H9 (cell line): Measurements from ENCODE around the gene TMEM135. TPM values are rescaled to one million over a fixed set of nuclear protein-coding genes. Genes with fewer than 3 reads are reported as not detected.

Experiments used
- DNase-seq: peaks from one replicate; pipeline ENCODE4 v3.0.0-alpha.2; 2017
- H2AFZ ChIP-seq: one replicate; pipeline ENCODE4 v1.6.1; 2013; ENCODE audit warnings: mild to moderate bottlenecking, low read length, control low read depth, moderate library complexity
- H2AK5ac ChIP-seq: 2 replicates; pipeline ENCODE4 v1.6.1; 2013; ENCODE audit warnings: low read length, control low read depth, mixed read lengths; ENCODE audit not compliant: insufficient read length
- H2BK120ac ChIP-seq: one replicate; pipeline ENCODE4 v1.6.1; 2013; ENCODE audit warnings: low read depth, mild to moderate bottlenecking, low read length, control low read depth, inconsistent platforms; ENCODE audit not compliant: poor library complexity, severe bottlenecking
- H2BK12ac ChIP-seq: 2 replicates; pipeline ENCODE4 v1.6.1; 2013; ENCODE audit warnings: low read length, control low read depth, mixed read lengths, low read depth; ENCODE audit not compliant: insufficient read length
- H2BK15ac ChIP-seq: 2 replicates; pipeline ENCODE4 v1.6.1; 2013; ENCODE audit warnings: low read depth, low read length, control low read depth
- H2BK20ac ChIP-seq: one replicate; pipeline ENCODE4 v1.6.1; 2013; ENCODE audit warnings: low read depth, mild to moderate bottlenecking, low read length, control low read depth, inconsistent platforms; ENCODE audit not compliant: poor library complexity, severe bottlenecking
- H2BK5ac ChIP-seq: 2 replicates; pipeline ENCODE4 v1.6.1; 2013; ENCODE audit warnings: low read length, control low read depth, mixed read lengths; ENCODE audit not compliant: insufficient read length
- H3K14ac ChIP-seq: 2 replicates; pipeline ENCODE4 v1.6.1; 2013; ENCODE audit warnings: low read length, control low read depth; ENCODE audit not compliant: insufficient read depth
- H3K18ac ChIP-seq: 2 replicates; pipeline ENCODE4 v1.6.1; 2013; ENCODE audit warnings: low read depth, mild to moderate bottlenecking, mixed read lengths, low read length, control low read depth; ENCODE audit not compliant: insufficient read length
- H3K23ac ChIP-seq: 2 replicates; pipeline ENCODE4 v1.6.1; 2013; ENCODE audit warnings: low read length, control low read depth, mixed read lengths, low read depth; ENCODE audit not compliant: insufficient read length
- H3K23me2 ChIP-seq: 2 replicates; pipeline ENCODE4 v1.6.1; 2013; ENCODE audit warnings: low read depth, mild to moderate bottlenecking, mixed read lengths, low read length, control low read depth; ENCODE audit not compliant: insufficient read length, poor library complexity, severe bottlenecking
- H3K27ac ChIP-seq: 2 replicates; pipeline ENCODE4 v1.5.1; 2013; ENCODE audit warnings: low read length, control low read depth, mixed read lengths, low read depth; ENCODE audit not compliant: insufficient read length
- H3K27me3 ChIP-seq: 2 replicates; pipeline ENCODE4 v1.6.1; 2013; ENCODE audit warnings: low read length, control low read depth, inconsistent platforms; ENCODE audit not compliant: insufficient read depth
- H3K4ac ChIP-seq: 2 replicates; pipeline ENCODE4 v1.6.1; 2013; ENCODE audit warnings: low read depth, mild to moderate bottlenecking, control low read depth, inconsistent platforms, low read length, moderate library complexity
- H3K4me1 ChIP-seq: 2 replicates; pipeline ENCODE4 v1.6.1; 2013; ENCODE audit warnings: low read length, control low read depth, inconsistent platforms; ENCODE audit not compliant: insufficient read depth
- H3K4me2 ChIP-seq: 2 replicates; pipeline ENCODE4 v1.6.1; 2013; ENCODE audit warnings: low read length, control low read depth, mixed read lengths; ENCODE audit not compliant: insufficient read length, insufficient read depth
- H3K56ac ChIP-seq: 2 replicates; pipeline ENCODE4 v1.6.1; 2013; ENCODE audit warnings: low read depth, mild to moderate bottlenecking, mixed read lengths, low read length, control low read depth; ENCODE audit not compliant: insufficient read length
- H3K79me1 ChIP-seq: 2 replicates; pipeline ENCODE4 v1.6.1; 2013; ENCODE audit warnings: low read depth, mild to moderate bottlenecking, moderate library complexity, low read length, control low read depth, inconsistent platforms; ENCODE audit not compliant: insufficient read depth, poor library complexity, severe bottlenecking
- H3K79me2 ChIP-seq: 2 replicates; pipeline ENCODE4 v1.6.1; 2013; ENCODE audit warnings: low read length, control low read depth, inconsistent platforms; ENCODE audit not compliant: insufficient read depth
- H3K9ac ChIP-seq: 2 replicates; pipeline ENCODE4 v1.6.1; 2013; ENCODE audit warnings: low read length, control low read depth, mixed read lengths; ENCODE audit not compliant: insufficient read length; ENCODE audit errors: extremely low read depth
- H3K9me3 ChIP-seq: one replicate; pipeline ENCODE4 v1.6.1; 2013; ENCODE audit warnings: low read depth, low read length, inconsistent platforms; ENCODE audit not compliant: control insufficient read depth
- H3T11ph ChIP-seq: one replicate; pipeline ENCODE4 v1.6.1; 2013; ENCODE audit warnings: mild to moderate bottlenecking, low read length, control low read depth, inconsistent platforms
- H4K20me1 ChIP-seq: one replicate; pipeline ENCODE4 v1.6.1; 2013; ENCODE audit not compliant: control insufficient read depth, insufficient read length, insufficient read depth
- H4K5ac ChIP-seq: 2 replicates; pipeline ENCODE4 v1.6.1; 2013; ENCODE audit warnings: low read depth, mild to moderate bottlenecking, mixed read lengths, low read length, control low read depth; ENCODE audit not compliant: insufficient read length
- H4K8ac ChIP-seq: replicated peaks from 2 replicates; pipeline ENCODE4 v1.6.1; 2013; ENCODE audit warnings: low read length, control low read depth, mixed read lengths, low read depth; ENCODE audit not compliant: insufficient read length
- H4K91ac ChIP-seq: 2 replicates; pipeline ENCODE4 v1.6.1; 2013; ENCODE audit warnings: low read depth, mild to moderate bottlenecking, moderate library complexity, mixed read lengths, low read length, control low read depth; ENCODE audit not compliant: insufficient read length
- H3K27ac Mint-ChIP-seq, 3 experiments: 2 replicates in 2 of 3; 3 replicates in 1 of 3; pipeline ENCODE4 v1.8.0; 2020 to 2021; ENCODE audit warnings: mixed read lengths in 3 of 3, mild to moderate bottlenecking in 1 of 3, moderate library complexity in 1 of 3
- H3K27me3 Mint-ChIP-seq: 2 replicates; pipeline ENCODE4 v1.8.0; 2021; ENCODE audit warnings: low read depth, mild to moderate bottlenecking, moderate library complexity, mixed read lengths
- H3K36me3 Mint-ChIP-seq, 3 experiments: 2 replicates in 2 of 3; 3 replicates in 1 of 3; pipeline ENCODE4 v1.8.0; 2020 to 2021; ENCODE audit warnings: low read depth in 3 of 3, mixed read lengths in 3 of 3; ENCODE audit not compliant: insufficient read depth in 1 of 3
- H3K4me1 Mint-ChIP-seq, 2 experiments: 2 replicates each; pipeline ENCODE4 v1.8.0; 2020; ENCODE audit warnings: mixed read lengths in 2 of 2
- H3K4me3 Mint-ChIP-seq, 2 experiments: 2 replicates in 1 of 2; 3 replicates in 1 of 2; pipeline ENCODE4 v1.8.0; 2020 to 2021; ENCODE audit warnings: mild to moderate bottlenecking in 2 of 2, mixed read lengths in 2 of 2, moderate library complexity in 1 of 2
- H3K9me3 Mint-ChIP-seq, 2 experiments: 2 replicates in 1 of 2; 3 replicates in 1 of 2; pipeline ENCODE4 v1.8.0; 2020; ENCODE audit warnings: mild to moderate bottlenecking in 2 of 2, mixed read lengths in 2 of 2, moderate library complexity in 1 of 2
- WGBS: extraction: QIAGEN DNeasy Blood & Tissue Kit; methylation state at CpG from one replicate; pipeline ENCODE4 v1.1.7; 2013; ENCODE audit warnings: missing lambda C conversion rate, low lambda C conversion rate, mixed read lengths; ENCODE audit not compliant: insufficient read length; ENCODE audit errors: extremely low coverage; 5-methylcytosine and 5-hydroxymethylcytosine counted together
- total RNA-seq: library from RNA; stranded (reverse); gene quantifications from 2 replicates; pipeline ENCODE4 v1.2.1, GENCODE V29; 2021
- TF ChIP-seq, protein P1 (sequence below): fragments of 200-600 bp; sonication (generic); conservative IDR thresholded peaks from 3 replicates; pipeline ENCODE4 v1.8.0; 2021; ENCODE audit warnings: antibody characterized with exemption, mild to moderate bottlenecking

The TMEM135 gene
- total RNA-seq, 1 experiment from 2014 or later = 25.2 TPM

DNA sequence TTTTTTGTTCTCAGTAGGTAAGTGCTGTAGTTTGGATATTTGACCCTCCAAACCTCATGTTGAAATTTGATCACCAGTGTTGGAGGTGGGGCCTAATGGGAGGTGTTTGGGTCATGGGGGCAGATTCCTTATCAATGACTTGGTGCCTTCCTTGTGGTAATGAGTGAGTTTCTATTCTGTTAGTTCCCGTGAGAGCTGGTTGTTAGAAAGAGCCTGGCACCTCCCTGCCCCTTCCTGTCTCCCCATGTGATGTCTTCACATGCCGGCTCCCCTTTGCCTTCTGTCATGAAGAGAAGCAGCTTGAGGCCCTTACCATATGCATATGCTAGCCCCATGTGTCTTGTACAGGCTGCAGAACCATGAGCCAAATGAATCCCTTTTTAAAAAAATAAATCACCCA, 138.3 kb downstream of the TMEM135 start:
- peaks cover 7% of the 10 kb centered on the region for H3K9me3 ChIP-seq
- H3K79me2 ChIP-seq = no peaks in the 10 kb centered on the region
- no peak overlapping the region for H3K14ac ChIP-seq
- no peak overlapping the region for H3K4me2 ChIP-seq
- H3K23me2 ChIP-seq = no peaks in the 10 kb centered on the region
- no CpG with 5 or more reads among the region's 2 CpGs for WGBS
- no peak overlapping the region for H2BK20ac ChIP-seq
- H2BK15ac ChIP-seq = no peak overlapping the region
- H3K18ac ChIP-seq = no peak overlapping the region
- H4K8ac ChIP-seq = no peak overlapping the region
- H3K27me3 ChIP-seq = no peaks in the 10 kb centered on the region
- Mint-ChIP-seq H3K27ac (no peak overlapping the region; a peak in 1 of 7 replicates), H3K9me3 (peaks cover 10 to 12% of the 10 kb centered on the region in 2 experiments; a peak in 4 of 5 replicates), H3K4me3 (no peak overlapping the region), H3K4me1 (peaks cover 0 to 4% of the 10 kb centered on the region in 2 experiments), H3K36me3 (peaks cover 6 to 16% (median 10%) of the 10 kb centered on the region in 3 experiments; a peak in 6 of 7 replicates), H3K27me3 (no peaks in the 10 kb centered on the region)
- H2BK5ac ChIP-seq = no peak overlapping the region
- H2BK120ac ChIP-seq = no peak overlapping the region
- no peak overlapping the region for H3K56ac ChIP-seq
- no peak overlapping the region for H3K9ac ChIP-seq
- no peaks in the 10 kb centered on the region for H4K20me1 ChIP-seq
- no peak overlapping the region for H4K5ac ChIP-seq
- no peak for DNase-seq
- H2BK12ac ChIP-seq = no peak overlapping the region
- H3K79me1 ChIP-seq = no peaks in the 10 kb centered on the region
- no peak overlapping the region for H4K91ac ChIP-seq
- H3K23ac ChIP-seq = no peak overlapping the region
- no peak overlapping the region for H2AFZ ChIP-seq
- TF ChIP-seq, protein P1, sequence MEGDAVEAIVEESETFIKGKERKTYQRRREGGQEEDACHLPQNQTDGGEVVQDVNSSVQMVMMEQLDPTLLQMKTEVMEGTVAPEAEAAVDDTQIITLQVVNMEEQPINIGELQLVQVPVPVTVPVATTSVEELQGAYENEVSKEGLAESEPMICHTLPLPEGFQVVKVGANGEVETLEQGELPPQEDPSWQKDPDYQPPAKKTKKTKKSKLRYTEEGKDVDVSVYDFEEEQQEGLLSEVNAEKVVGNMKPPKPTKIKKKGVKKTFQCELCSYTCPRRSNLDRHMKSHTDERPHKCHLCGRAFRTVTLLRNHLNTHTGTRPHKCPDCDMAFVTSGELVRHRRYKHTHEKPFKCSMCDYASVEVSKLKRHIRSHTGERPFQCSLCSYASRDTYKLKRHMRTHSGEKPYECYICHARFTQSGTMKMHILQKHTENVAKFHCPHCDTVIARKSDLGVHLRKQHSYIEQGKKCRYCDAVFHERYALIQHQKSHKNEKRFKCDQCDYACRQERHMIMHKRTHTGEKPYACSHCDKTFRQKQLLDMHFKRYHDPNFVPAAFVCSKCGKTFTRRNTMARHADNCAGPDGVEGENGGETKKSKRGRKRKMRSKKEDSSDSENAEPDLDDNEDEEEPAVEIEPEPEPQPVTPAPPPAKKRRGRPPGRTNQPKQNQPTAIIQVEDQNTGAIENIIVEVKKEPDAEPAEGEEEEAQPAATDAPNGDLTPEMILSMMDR = no peak
- no peak overlapping the region for H3T11ph ChIP-seq
- H2AK5ac ChIP-seq = no peak overlapping the region
- no peak overlapping the region for H3K27ac ChIP-seq
- no peak overlapping the region for H3K4ac ChIP-seq
- H3K4me1 ChIP-seq = no peaks in the 10 kb centered on the region
